Suprapubic skin (tissue), 4 donors: ENCODE data around the gene EP300.

Source experiments
- POLR2A ChIP-seq, 2 donors: fragments of 450-650 bp; IDR thresholded peaks; one replicate each; pipeline ENCODE4 v1.6.1; 2017; ENCODE audit warnings: antibody characterized with exemption in 2 of 2, mild to moderate bottlenecking in 2 of 2, moderate library complexity in 2 of 2
- POLR2AphosphoS5 ChIP-seq, 3 donors: sonication (generic); formaldehyde crosslinking; IDR thresholded peaks; one replicate each; pipeline ENCODE4 v1.6.1; 2017; ENCODE audit warnings: antibody characterized with exemption in 3 of 3

- TF ChIP-seq POLR2A (IDR thresholded peaks at IDR 0.05) (no peak), POLR2AphosphoS5 (IDR thresholded peaks at IDR 0.05) (no peak)
These were observed 6.6 kb downstream of the EP300 start for GRCh38 chr22:41099036-41099435.
